ENCODE measurements around the gene CA10. TPM values are rescaled to one million over a fixed set of nuclear protein-coding genes. Genes with fewer than 3 reads are reported as not detected.

CA10 gene
- total RNA-seq, 2 experiments from 2014 or later = not detected

DNA sequence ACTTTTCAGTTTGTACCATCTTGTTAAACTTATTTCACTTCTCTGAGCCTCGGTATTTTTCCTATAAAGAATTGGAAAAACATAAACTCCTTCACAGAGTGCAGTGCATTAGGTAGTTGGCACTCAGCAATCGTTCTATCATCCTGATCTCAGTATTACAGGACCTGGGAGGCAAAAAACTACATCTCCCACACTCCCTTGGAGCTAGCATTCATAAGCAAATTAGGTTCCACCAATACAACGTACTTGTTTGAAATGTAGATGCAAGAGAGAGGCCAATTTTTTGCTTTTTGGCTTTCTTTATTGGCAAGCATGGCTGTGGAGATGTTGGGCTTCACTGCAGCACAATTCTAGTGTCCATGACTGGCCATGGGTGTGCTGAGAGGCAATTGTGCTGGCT lies 285.2 kb downstream of the CA10 start:
- POLR2A ChIA-PET = no interaction called here
- no peak overlapping the region for H3K4me3 ChIP-seq (ENCODE audit: low read length)
- intact Hi-C loops (cut with DNase I, micrococcal nuclease) = loop anchor here in 1 of 2 experiments (10.0 kb wide), 1 partner anchor 59 kb away; no protein-coding TSS in a partner anchor
- peaks cover 4% of the 10 kb centered on the region for H3K9me3 Mint-ChIP-seq
- no peaks in the 10 kb centered on the region for H3K4me1 Mint-ChIP-seq (ENCODE audit: low read depth)
- CTCF ChIA-PET = no interaction called here
- no peak overlapping the region for H3K27ac ChIP-seq (ENCODE audit: low read depth in 1 of 2, low read length in 2 of 2)
- no peaks in the 10 kb centered on the region for H3K4me1 ChIP-seq (ENCODE audit: insufficient read depth, low read length)
- H3K4me3 Mint-ChIP-seq = no peak overlapping the region
- no peak overlapping the region for H3K27ac Mint-ChIP-seq
- DNase-seq = no peak
- TF ChIP-seq, protein P1, sequence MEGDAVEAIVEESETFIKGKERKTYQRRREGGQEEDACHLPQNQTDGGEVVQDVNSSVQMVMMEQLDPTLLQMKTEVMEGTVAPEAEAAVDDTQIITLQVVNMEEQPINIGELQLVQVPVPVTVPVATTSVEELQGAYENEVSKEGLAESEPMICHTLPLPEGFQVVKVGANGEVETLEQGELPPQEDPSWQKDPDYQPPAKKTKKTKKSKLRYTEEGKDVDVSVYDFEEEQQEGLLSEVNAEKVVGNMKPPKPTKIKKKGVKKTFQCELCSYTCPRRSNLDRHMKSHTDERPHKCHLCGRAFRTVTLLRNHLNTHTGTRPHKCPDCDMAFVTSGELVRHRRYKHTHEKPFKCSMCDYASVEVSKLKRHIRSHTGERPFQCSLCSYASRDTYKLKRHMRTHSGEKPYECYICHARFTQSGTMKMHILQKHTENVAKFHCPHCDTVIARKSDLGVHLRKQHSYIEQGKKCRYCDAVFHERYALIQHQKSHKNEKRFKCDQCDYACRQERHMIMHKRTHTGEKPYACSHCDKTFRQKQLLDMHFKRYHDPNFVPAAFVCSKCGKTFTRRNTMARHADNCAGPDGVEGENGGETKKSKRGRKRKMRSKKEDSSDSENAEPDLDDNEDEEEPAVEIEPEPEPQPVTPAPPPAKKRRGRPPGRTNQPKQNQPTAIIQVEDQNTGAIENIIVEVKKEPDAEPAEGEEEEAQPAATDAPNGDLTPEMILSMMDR (IDR thresholded peaks at IDR 0.05) = no peak
- ATAC-seq (ENCODE audit: poor library complexity) = no peak
- H3K36me3 Mint-ChIP-seq (ENCODE audit: low read depth) = no peaks in the 10 kb centered on the region
- peaks cover 0 to 3% of the 10 kb centered on the region in 2 experiments for H3K27me3 ChIP-seq (ENCODE audit: control insufficient read depth in 1 of 2, insufficient read depth in 2 of 2, low read length in 2 of 2)
- H3K36me3 ChIP-seq (ENCODE audit: insufficient read depth, low read length) = no peaks in the 10 kb centered on the region
- no peaks in the 10 kb centered on the region for H3K9me3 ChIP-seq (ENCODE audit: control insufficient read depth in 1 of 2, insufficient read depth in 1 of 2, low read length in 2 of 2)
- H3K27me3 Mint-ChIP-seq = peaks cover 6% of the 10 kb centered on the region

DNA sequence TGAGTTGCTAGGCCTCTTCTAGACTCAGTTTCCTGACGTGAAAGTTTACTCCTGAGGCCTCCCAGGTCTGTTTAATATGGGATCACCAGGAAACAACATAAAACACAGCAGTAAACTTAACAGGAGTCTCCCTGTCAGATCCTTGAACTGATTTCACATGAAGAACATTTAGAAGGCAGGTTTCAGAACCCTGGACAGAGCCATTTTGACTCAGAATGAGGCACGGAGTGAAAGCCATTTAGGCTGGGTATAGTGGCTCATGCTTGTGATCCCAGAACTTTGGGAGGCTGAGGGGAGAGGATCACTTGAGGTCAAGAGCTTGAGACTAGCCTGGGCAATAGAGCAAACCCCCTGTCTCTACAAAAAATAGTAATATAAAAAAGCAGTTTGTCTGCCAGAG lies 289.1 kb downstream of the CA10 start:
- H3K36me3 Mint-ChIP-seq (ENCODE audit: low read depth) = no peaks in the 10 kb centered on the region
- POLR2A ChIA-PET = no interaction called here
- Histone ChIP-seq H3K36me3 (ENCODE audit: insufficient read depth, low read length) (no peaks in the 10 kb centered on the region), H3K4me3 (ENCODE audit: low read length) (no peak overlapping the region), H3K4me1 (ENCODE audit: insufficient read depth, low read length) (no peaks in the 10 kb centered on the region), H3K27me3 (ENCODE audit: control insufficient read depth in 1 of 2, insufficient read depth in 2 of 2, low read length in 2 of 2) (peaks cover 0 to 3% of the 10 kb centered on the region in 2 experiments), H3K27ac (ENCODE audit: low read depth in 1 of 2, low read length in 2 of 2) (no peak overlapping the region), H3K9me3 (ENCODE audit: control insufficient read depth in 1 of 2, insufficient read depth in 1 of 2, low read length in 2 of 2) (no peaks in the 10 kb centered on the region)
- CTCF ChIA-PET = no interaction called here
- ATAC-seq (ENCODE audit: poor library complexity) (no peak), DNase-seq (no peak)
- intact Hi-C loops (cut with DNase I, micrococcal nuclease) = no loop called here
- H3K27me3 Mint-ChIP-seq = peaks cover 7% of the 10 kb centered on the region
- H3K9me3 Mint-ChIP-seq = peaks cover 8% of the 10 kb centered on the region
- H3K4me1 Mint-ChIP-seq (ENCODE audit: low read depth) = no peaks in the 10 kb centered on the region
- H3K27ac Mint-ChIP-seq = no peak overlapping the region
- H3K4me3 Mint-ChIP-seq = no peak overlapping the region
- TF ChIP-seq, protein P1 (IDR thresholded peaks at IDR 0.05) = no peak

DNA sequence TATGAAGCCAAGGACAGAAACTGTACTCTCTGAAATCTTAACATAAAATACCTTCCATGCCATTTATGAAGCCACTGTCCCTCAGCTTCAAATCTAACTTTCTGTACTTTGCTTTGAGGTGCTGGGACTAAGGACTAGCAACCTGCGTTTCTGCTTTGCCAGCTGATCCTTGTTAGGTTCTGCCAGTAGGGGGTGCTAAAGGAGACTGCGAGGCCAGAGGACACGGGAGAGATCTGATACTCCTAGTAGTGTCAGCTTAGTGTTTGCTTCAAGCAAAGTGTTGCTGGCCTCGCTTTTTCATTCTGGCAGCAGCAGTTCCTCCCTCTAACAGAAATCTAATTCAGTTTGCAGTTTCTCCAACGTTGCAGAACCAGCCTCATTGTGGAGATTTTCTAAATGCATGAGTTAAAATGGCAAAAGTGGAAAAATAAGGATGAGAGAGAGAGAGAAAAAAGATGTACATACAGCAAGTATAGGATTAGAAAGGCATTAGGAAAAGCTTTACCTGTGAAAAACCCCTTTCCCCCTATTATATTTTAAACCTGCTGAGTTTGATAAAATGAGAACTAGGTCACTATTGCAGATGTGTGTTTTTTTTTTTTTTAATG lies 297.5 kb downstream of the CA10 start:
- H3K36me3 Mint-ChIP-seq (ENCODE audit: low read depth) = no peaks in the 10 kb centered on the region
- no peak overlapping the region for H3K4me3 Mint-ChIP-seq
- no peaks in the 10 kb centered on the region for H3K4me1 ChIP-seq (ENCODE audit: insufficient read depth, low read length)
- DNase-seq = peak in 1 of 14 experiments; percentile 5
- no peak for ATAC-seq (ENCODE audit: poor library complexity)
- no peak overlapping the region for H3K27ac Mint-ChIP-seq
- no peaks in the 10 kb centered on the region for H3K4me1 Mint-ChIP-seq (ENCODE audit: low read depth)
- POLR2A ChIA-PET = no interaction called here
- no peaks in the 10 kb centered on the region for H3K27me3 ChIP-seq (ENCODE audit: control insufficient read depth in 1 of 2, insufficient read depth in 2 of 2, low read length in 2 of 2)
- no peak overlapping the region for H3K27ac ChIP-seq (ENCODE audit: low read depth in 1 of 2, low read length in 2 of 2)
- CTCF ChIA-PET = interaction anchor here (1.0 kb wide), 1 partner anchor 9 kb away, joined by 3 read pairs; no protein-coding TSS in a partner anchor
- no peak overlapping the region for H3K4me3 ChIP-seq (ENCODE audit: low read length)
- H3K36me3 ChIP-seq (ENCODE audit: insufficient read depth, low read length) = no peaks in the 10 kb centered on the region
- H3K9me3 ChIP-seq (ENCODE audit: control insufficient read depth in 1 of 2, insufficient read depth in 1 of 2, low read length in 2 of 2) = no peaks in the 10 kb centered on the region
- TF ChIP-seq, protein P1 (IDR thresholded peaks at IDR 0.05) = no peak
- intact Hi-C loops (cut with DNase I, micrococcal nuclease) = no loop called here
- H3K27me3 Mint-ChIP-seq = peaks cover 12% of the 10 kb centered on the region
- no peaks in the 10 kb centered on the region for H3K9me3 Mint-ChIP-seq
